Ovary (tissue), 9 donors: ENCODE data around the gene GPC3. TPM values are rescaled to one million over a fixed set of nuclear protein-coding genes. Genes with fewer than 3 reads are reported as not detected.

ENCODE experiments used
- DNase-seq, 5 donors: peaks; one replicate each; pipeline ENCODE4 v3.0.0-alpha.2; 2019 to 2020
- H3K27ac ChIP-seq, 2 donors: fragments of 200-600 bp; one replicate each; pipeline versions ENCODE4 v1.5.1 to v1.8.0; 2019 to 2022
- H3K27me3 ChIP-seq: fragments of 200-600 bp; one replicate; pipeline ENCODE4 v1.8.0; 2022
- H3K36me3 ChIP-seq: fragments of 200-600 bp; sonication (generic); one replicate; pipeline ENCODE4 v1.5.1; 2019
- H3K4me1 ChIP-seq: one replicate; pipeline ENCODE4 v1.8.1; 2013; ENCODE audit warnings: mild to moderate bottlenecking, moderate library complexity; ENCODE audit not compliant: insufficient read depth
- H3K4me3 ChIP-seq: fragments of 200-600 bp; sonication (generic); one replicate; pipeline ENCODE4 v1.5.1; 2017
- H3K9me3 ChIP-seq, 2 donors: fragments of 200-600 bp in 1 of 2; sonication (generic) in 1 of 2; one replicate each; pipeline versions ENCODE4 v1.5.1 to v1.8.1; 2013 to 2019; ENCODE audit warnings: mild to moderate bottlenecking in 1 of 2, moderate library complexity in 1 of 2
- EP300 ChIP-seq: sonication (generic); formaldehyde crosslinking; IDR thresholded peaks from one replicate; pipeline ENCODE4 v1.6.1; 2017; ENCODE audit warnings: antibody characterized with exemption
- POLR2A ChIP-seq: fragments of 450-650 bp; IDR thresholded peaks from one replicate; pipeline ENCODE4 v1.6.1; 2017; ENCODE audit warnings: antibody characterized with exemption, mild to moderate bottlenecking, moderate library complexity
- WGBS, 3 donors: extraction: QIAGEN DNeasy Blood & Tissue Kit in 1 of 3; methylation state at CpG; one replicate each; pipeline versions ENCODE4 v1.1.5 to v1.1.7; 2013 to 2017; 5-methylcytosine and 5-hydroxymethylcytosine counted together
- intact Hi-C, 4 donors: fragments of 100-400 bp; cut with DNase I; formaldehyde crosslinking; loops; one replicate each; pipeline versions ENCODE4 v1.11.0 to v1.15.1; 2022 to 2023
- polyA plus RNA-seq, 2 donors: library from polyadenylated mRNA; stranded (reverse); fragments of 200-250 nt in 1 of 2; fragments of 350-450 nt in 1 of 2; fragmentation: Illumina TruSeq in 1 of 2; extraction: RNeasy Lipid Tissue Mini Kit (QIAGEN cat#74804) in 1 of 2; gene quantifications; one replicate each; pipeline ENCODE4 v1.2.3, GENCODE V29; 2013 to 2014
- total RNA-seq, 7 donors: library from RNA; depleted of rRNA in 2 of 7; stranded (reverse); fragments of >200 nt in 2 of 7; fragmentation: NEBNext Ultra II Directional in 3 of 7; extraction: Animal tissue kit (Norgen Biotek cat#: 25700) in 3 of 7; gene quantifications; one replicate each; pipeline versions ENCODE4 v1.1.0 to v1.2.4, GENCODE V29; 2016 to 2023
- TF ChIP-seq, protein P1 (sequence below), 3 donors: fragments of 450-650 bp in 2 of 3; fragments of 200-600 bp in 1 of 3; IDR thresholded peaks; one replicate each; pipeline versions ENCODE4 v1.5.1 to v1.8.0; 2016 to 2022; ENCODE audit warnings: antibody characterized with exemption in 3 of 3, mild to moderate bottlenecking in 1 of 3
- donor health status: DM: no; HTN: no; CAD: no; lungs with moderate emphysema.
- donor health status: DM: no; HTN: no; CAD: no.
- donor health status: Bipolar disorder and iron deficiency.
- donor health status: DM: yes; HTN: yes; CAD: no.
- donor health status: DM: no; HTN: no; CAD: no.
- donor health status: DM: yes; HTN: yes; CAD: no.

The GPC3 gene
- total and polyA plus RNA-seq, 9 donors, result 4.5 to 91.8 (median 12.1) TPM

DNA sequence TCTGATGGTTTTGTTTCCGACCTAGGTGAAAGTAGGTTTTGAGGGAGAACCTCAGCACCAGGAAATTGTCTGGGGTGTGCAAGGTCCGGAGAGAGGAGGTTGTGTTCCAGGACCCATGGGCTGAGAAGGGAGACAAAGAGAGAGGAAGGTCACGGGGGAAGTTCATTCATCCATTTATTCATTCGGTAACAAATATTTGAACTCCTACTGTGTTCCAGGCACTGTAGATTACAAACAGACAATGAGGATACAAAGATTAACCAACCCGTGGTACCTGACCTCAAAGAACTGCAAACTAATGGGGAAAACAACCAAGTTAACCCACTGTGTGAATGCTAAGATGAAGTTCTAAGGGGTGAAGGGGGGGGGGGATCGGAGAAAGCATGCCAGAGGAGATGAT lies 1.8 kb upstream of the GPC3 start:
- no peak for DNase-seq
- Histone ChIP-seq H3K27me3 (no peaks in the 10 kb centered on the region), H3K9me3 (no peaks in the 10 kb centered on the region), H3K4me3 (no peak overlapping the region), H3K27ac (no peak overlapping the region), H3K36me3 (no peaks in the 10 kb centered on the region), H3K4me1 (no peaks in the 10 kb centered on the region)
- WGBS, 3 donors, result 66 to 74% (median 71%) methylated on average over 6 of the region's 6 CpGs
- intact Hi-C loops, result no loop called here
- TF ChIP-seq, protein P1, sequence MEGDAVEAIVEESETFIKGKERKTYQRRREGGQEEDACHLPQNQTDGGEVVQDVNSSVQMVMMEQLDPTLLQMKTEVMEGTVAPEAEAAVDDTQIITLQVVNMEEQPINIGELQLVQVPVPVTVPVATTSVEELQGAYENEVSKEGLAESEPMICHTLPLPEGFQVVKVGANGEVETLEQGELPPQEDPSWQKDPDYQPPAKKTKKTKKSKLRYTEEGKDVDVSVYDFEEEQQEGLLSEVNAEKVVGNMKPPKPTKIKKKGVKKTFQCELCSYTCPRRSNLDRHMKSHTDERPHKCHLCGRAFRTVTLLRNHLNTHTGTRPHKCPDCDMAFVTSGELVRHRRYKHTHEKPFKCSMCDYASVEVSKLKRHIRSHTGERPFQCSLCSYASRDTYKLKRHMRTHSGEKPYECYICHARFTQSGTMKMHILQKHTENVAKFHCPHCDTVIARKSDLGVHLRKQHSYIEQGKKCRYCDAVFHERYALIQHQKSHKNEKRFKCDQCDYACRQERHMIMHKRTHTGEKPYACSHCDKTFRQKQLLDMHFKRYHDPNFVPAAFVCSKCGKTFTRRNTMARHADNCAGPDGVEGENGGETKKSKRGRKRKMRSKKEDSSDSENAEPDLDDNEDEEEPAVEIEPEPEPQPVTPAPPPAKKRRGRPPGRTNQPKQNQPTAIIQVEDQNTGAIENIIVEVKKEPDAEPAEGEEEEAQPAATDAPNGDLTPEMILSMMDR (IDR thresholded peaks at IDR 0.05), result no peak
- TF ChIP-seq EP300 (no peak), POLR2A (no peak)

- Histone ChIP-seq H3K9me3 (no peaks in the 10 kb centered on the region), H3K27ac (no peak overlapping the region), H3K36me3 (no peaks in the 10 kb centered on the region), H3K4me3 (peak overlapping the region; percentile 34), H3K4me1 (no peaks in the 10 kb centered on the region), H3K27me3 (no peaks in the 10 kb centered on the region)
- DNase-seq, result no peak
- TF ChIP-seq, protein P1 (IDR thresholded peaks at IDR 0.05), result no peak
- TF ChIP-seq EP300, result no peak
- no peak for TF ChIP-seq POLR2A
- intact Hi-C loops, result no loop called here
- 32 to 45% (median 34%) methylated on average over 14 of the region's 14 CpGs for WGBS, 3 donors
These were observed 731 bp upstream of the GPC3 start for GRCh38 chrX:133985967-133986683.

GRCh38 chrX:133984857-133985163 lies 584 bp downstream of the GPC3 start:
- Histone ChIP-seq H3K36me3 (no peaks in the 10 kb centered on the region), H3K27ac (no peak overlapping the region), H3K27me3 (no peaks in the 10 kb centered on the region), H3K9me3 (no peaks in the 10 kb centered on the region), H3K4me3 (peak overlapping the region; percentile 34), H3K4me1 (no peaks in the 10 kb centered on the region)
- intact Hi-C loops, result no loop called here
- peak in 2 of 5 donors; percentile 23 for DNase-seq
- no peak for TF ChIP-seq EP300
- WGBS, 3 donors, result 39 to 76% (median 64%) methylated on average over 15 to 16 of the region's 16 CpGs

- DNase-seq, result peak in 1 of 5 donors; percentile 24
- intact Hi-C loops, result no loop called here
- Histone ChIP-seq H3K36me3 (no peaks in the 10 kb centered on the region), H3K27ac (no peak overlapping the region), H3K9me3 (no peaks in the 10 kb centered on the region), H3K4me3 (peak overlapping the region; percentile 34), H3K27me3 (no peaks in the 10 kb centered on the region), H3K4me1 (no peaks in the 10 kb centered on the region)
- WGBS, 3 donors, result 44 to 54% (median 50%) methylated on average over 40 of the region's 40 CpGs
- TF ChIP-seq, protein P1 (IDR thresholded peaks at IDR 0.05), result no peak
- TF ChIP-seq EP300, result no peak
These were observed 1.2 kb downstream of the GPC3 start for GRCh38 chrX:133983974-133984845.
